H1 (cell line): ENCODE results near the gene TMEM147. TPM values are rescaled to one million over a fixed set of nuclear protein-coding genes. Genes with fewer than 3 reads are reported as not detected.

Experiments used
- CTCF ChIA-PET: fragments of 300-600 bp; sonication (Branson Sonifier 250); formaldehyde crosslinking; loops from one replicate; lab custom pipeline; 2021; ENCODE audit not compliant: partially characterized antibody; lab: Charles Lee
- POLR2A ChIA-PET: fragments of 300-600 bp; sonication (Branson Sonifier 250); formaldehyde crosslinking; loops from one replicate; lab custom pipeline; 2021; ENCODE audit warnings: inconsistent platforms; ENCODE audit not compliant: partially characterized antibody; lab: Charles Lee
- DNase-seq, 2 experiments: peaks; one replicate each; pipeline versions ENCODE4 v3.0.0 to v3.0.0-alpha.2; 2010 to 2022; ENCODE audit warnings: low spot score in 2 of 2, low read depth in 1 of 2, mixed read lengths in 1 of 2
- FAIRE-seq: peaks from 2 replicates; lab custom pipeline; 2011; peaks lifted over from hg19 to GRCh38; lab: Jason Lieb, UNC
- H2AFZ ChIP-seq: 2 replicates; pipeline ENCODE4 v1.8.1; 2012; ENCODE audit warnings: low read length, inconsistent platforms
- H2AK5ac ChIP-seq: 2 replicates; pipeline ENCODE4 v1.6.1; 2013; ENCODE audit warnings: low read depth, low read length
- H2BK120ac ChIP-seq: replicated peaks from 2 replicates; pipeline ENCODE3; 2013; ENCODE audit warnings: low read depth, low read length, inconsistent platforms
- H2BK12ac ChIP-seq: 2 replicates; pipeline ENCODE4 v1.6.1; 2013; ENCODE audit warnings: low read depth, low read length
- H2BK15ac ChIP-seq: 2 replicates; pipeline ENCODE4 v1.6.1; 2013; ENCODE audit warnings: low read length
- H2BK20ac ChIP-seq: 2 replicates; pipeline ENCODE4 v1.6.1; 2013; ENCODE audit warnings: low read length
- H2BK5ac ChIP-seq: 2 replicates; pipeline ENCODE4 v1.6.1; 2013; ENCODE audit warnings: low read depth, low read length
- H3K14ac ChIP-seq: 2 replicates; pipeline ENCODE4 v1.6.1; 2013; ENCODE audit warnings: inconsistent platforms; ENCODE audit not compliant: insufficient read length
- H3K18ac ChIP-seq: 2 replicates; pipeline ENCODE4 v1.6.1; 2013; ENCODE audit warnings: low read length; ENCODE audit errors: extremely low read depth
- H3K23ac ChIP-seq: 2 replicates; pipeline ENCODE4 v1.6.1; 2013; ENCODE audit warnings: inconsistent platforms; ENCODE audit not compliant: insufficient read length
- H3K23me2 ChIP-seq: 2 replicates; pipeline ENCODE4 v1.6.1; 2013; ENCODE audit warnings: low read depth, low read length
- H3K27ac ChIP-seq: 2 replicates; pipeline ENCODE4 v1.6.1; 2011; ENCODE audit warnings: low read depth, low read length, inconsistent platforms
- H3K27me3 ChIP-seq, 4 experiments: replicated peaks in 1 of 4; 1 replicate in 1 of 4; 2 replicates in 3 of 4; pipeline versions ENCODE4 v1.6.1 to v1.8.1; 2011 to 2013; ENCODE audit warnings: low read length in 3 of 4, mild to moderate bottlenecking in 3 of 4, inconsistent platforms in 2 of 4, mixed read lengths in 2 of 4, moderate library complexity in 1 of 4; ENCODE audit not compliant: control insufficient read depth in 3 of 4, insufficient read depth in 3 of 4; ENCODE audit errors: extremely low read depth in 1 of 4
- H3K36me3 ChIP-seq, 4 experiments: 2 replicates each; pipeline versions ENCODE4 v1.6.1 to v1.8.1; 2011 to 2013; ENCODE audit warnings: mild to moderate bottlenecking in 4 of 4, low read length in 3 of 4, moderate library complexity in 2 of 4, control low read depth in 1 of 4, inconsistent platforms in 1 of 4; ENCODE audit not compliant: insufficient read depth in 4 of 4, control insufficient read depth in 2 of 4
- H3K4ac ChIP-seq: replicated peaks from 2 replicates; pipeline ENCODE3; 2013; ENCODE audit warnings: low read length, low read depth, mixed read lengths, inconsistent platforms; ENCODE audit not compliant: insufficient read length
- H3K4me1 ChIP-seq, 4 experiments: replicated peaks in 1 of 4; 1 replicate in 1 of 4; 2 replicates in 3 of 4; pipeline versions ENCODE4 v1.6.1 to v1.8.1; 2011 to 2013; ENCODE audit warnings: low read length in 3 of 4, inconsistent platforms in 2 of 4, mixed read lengths in 1 of 4; ENCODE audit not compliant: insufficient read depth in 4 of 4, control insufficient read depth in 3 of 4
- H3K4me2 ChIP-seq, 2 experiments: 2 replicates each; pipeline versions ENCODE4 v1.6.1 to v1.8.1; 2011 to 2013; ENCODE audit warnings: low read depth in 2 of 2, low read length in 2 of 2, control low read depth in 1 of 2, inconsistent platforms in 1 of 2, mild to moderate bottlenecking in 1 of 2; ENCODE audit not compliant: insufficient read depth in 1 of 2
- H3K4me3 ChIP-seq, 4 experiments: fragments of 200-600, 300-600 bp in 1 of 4; sonication (generic), shearing (Covaris generic), sonication (Bioruptor Twin) in 1 of 4; 2 replicates each; pipeline versions ENCODE4 v1.5.1 to v1.8.1; 2011 to 2016; ENCODE audit warnings: low read length in 4 of 4, low read depth in 3 of 4, control low read depth in 2 of 4, inconsistent platforms in 2 of 4, mild to moderate bottlenecking in 2 of 4, mixed read lengths in 1 of 4, moderate library complexity in 1 of 4; ENCODE audit not compliant: insufficient read depth in 2 of 4; ENCODE audit errors: extremely low read depth in 1 of 4
- H3K56ac ChIP-seq: replicated peaks from 2 replicates; pipeline ENCODE3; 2013; ENCODE audit warnings: low read depth, mild to moderate bottlenecking, mixed read lengths, low read length, inconsistent platforms; ENCODE audit not compliant: insufficient read length
- H3K79me1 ChIP-seq: 2 replicates; pipeline ENCODE4 v1.6.1; 2013; ENCODE audit warnings: low read depth, low read length, control low read depth
- H3K79me2 ChIP-seq, 2 experiments: 2 replicates each; pipeline versions ENCODE4 v1.6.1 to v1.8.1; 2012 to 2013; ENCODE audit warnings: low read length in 2 of 2, mild to moderate bottlenecking in 2 of 2, inconsistent platforms in 1 of 2; ENCODE audit not compliant: insufficient read depth in 2 of 2, control insufficient read depth in 1 of 2
- H3K9ac ChIP-seq, 4 experiments: replicated peaks in 1 of 4; 1 replicate in 1 of 4; 2 replicates in 3 of 4; pipeline versions ENCODE4 v1.6.1 to v1.8.1; 2011 to 2013; ENCODE audit warnings: low read depth in 3 of 4, low read length in 3 of 4, control low read depth in 2 of 4, mild to moderate bottlenecking in 2 of 4, moderate library complexity in 2 of 4, inconsistent platforms in 1 of 4; ENCODE audit errors: extremely low read depth in 1 of 4
- H3K9me3 ChIP-seq, 2 experiments: 2 replicates each; pipeline versions ENCODE4 v1.6.1 to v1.8.1; 2012 to 2013; ENCODE audit warnings: mild to moderate bottlenecking in 2 of 2, moderate library complexity in 2 of 2, control low read depth in 1 of 2, inconsistent platforms in 1 of 2, low read depth in 1 of 2, low read length in 1 of 2, mixed read lengths in 1 of 2; ENCODE audit not compliant: insufficient read depth in 2 of 2
- H4K20me1 ChIP-seq, 2 experiments: replicated peaks in 1 of 2; 2 replicates each; pipeline versions ENCODE3 to v1.8.1; 2011 to 2013; ENCODE audit warnings: inconsistent platforms in 2 of 2, low read length in 2 of 2, mild to moderate bottlenecking in 1 of 2; ENCODE audit not compliant: insufficient read depth in 2 of 2, control insufficient read depth in 1 of 2
- H4K5ac ChIP-seq: 2 replicates; pipeline ENCODE4 v1.6.1; 2013; ENCODE audit warnings: low read length, low read depth, mixed read lengths, inconsistent platforms; ENCODE audit not compliant: insufficient read length
- H4K8ac ChIP-seq: 2 replicates; pipeline ENCODE4 v1.8.0; 2013; ENCODE audit warnings: mild to moderate bottlenecking, moderate library complexity, low read length, inconsistent platforms; ENCODE audit not compliant: insufficient read depth; ENCODE audit errors: extremely low read depth
- H4K91ac ChIP-seq: replicated peaks from 2 replicates; pipeline ENCODE3; 2013; ENCODE audit warnings: low read length, mixed read lengths, inconsistent platforms; ENCODE audit not compliant: insufficient read length
- BACH1 ChIP-seq: IDR thresholded peaks from 2 replicates; pipeline ENCODE4 v1.6.1; 2012; ENCODE audit warnings: low read length, improper control_type of control experiment
- CBX5 ChIP-seq: fragments of 300-800, 300-1000 bp; sonication (generic); IDR thresholded peaks from 2 replicates; pipeline ENCODE4 v1.7.1; 2016; ENCODE audit warnings: antibody characterized with exemption, low read length, low read depth
- CHD1 ChIP-seq: IDR thresholded peaks from 2 replicates; pipeline ENCODE4 v1.6.1; 2012; ENCODE audit warnings: low read depth, low read length, improper control_type of control experiment
- EGR1 ChIP-seq: IDR thresholded peaks from 2 replicates; pipeline ENCODE4 v1.6.1; 2011; ENCODE audit warnings: low read depth, low read length, borderline replicate concordance
- EP300 ChIP-seq, 2 experiments: IDR thresholded peaks; 1 replicate in 1 of 2; 2 replicates in 1 of 2; pipeline ENCODE4 v1.6.1; 2011 to 2012; ENCODE audit warnings: low read depth in 2 of 2, low read length in 2 of 2, mild to moderate bottlenecking in 2 of 2, borderline replicate concordance in 1 of 2, inconsistent platforms in 1 of 2, moderate library complexity in 1 of 2
- JUN ChIP-seq: IDR thresholded peaks from 2 replicates; pipeline ENCODE4 v1.6.1; 2011; ENCODE audit warnings: low read depth, mild to moderate bottlenecking, improper control_type of control experiment, low read length
- JUND ChIP-seq: IDR thresholded peaks from 2 replicates; pipeline ENCODE4 v1.6.1; 2011; ENCODE audit warnings: mild to moderate bottlenecking, improper control_type of control experiment, low read length
- POLR2AphosphoS5 ChIP-seq: IDR thresholded peaks from 2 replicates; pipeline ENCODE4 v1.6.1; 2011; ENCODE audit warnings: low read depth, low read length
- SIN3A ChIP-seq, 2 experiments: IDR thresholded peaks in 1 of 2; conservative IDR thresholded peaks in 1 of 2; 2 replicates each; pipeline ENCODE4 v1.6.1; 2011 to 2012; ENCODE audit warnings: low read length in 2 of 2, improper control_type of control experiment in 1 of 2, low read depth in 1 of 2, mild to moderate bottlenecking in 1 of 2
- TAF7 ChIP-seq: optimal IDR thresholded peaks from 2 replicates; pipeline ENCODE3; 2011; ENCODE audit warnings: low read depth, mild to moderate bottlenecking, inconsistent platforms, low read length, moderate library complexity, borderline replicate concordance
- TEAD4 ChIP-seq: IDR thresholded peaks from 2 replicates; pipeline ENCODE4 v1.6.1; 2012; ENCODE audit warnings: low read depth, low read length, inconsistent platforms, mixed read lengths
- YY1 ChIP-seq: IDR thresholded peaks from 2 replicates; pipeline ENCODE4 v1.6.1; 2011; ENCODE audit warnings: low read depth, mild to moderate bottlenecking, low read length
- WGBS, 2 experiments: shearing (Covaris generic) in 1 of 2; methylation state at CpG; one replicate each; pipeline versions ENCODE4 v1.1.6 to v1.1.7; 2013 to 2015; ENCODE audit warnings: low lambda C conversion rate in 2 of 2, mixed read lengths in 2 of 2, inconsistent platforms in 1 of 2, low coverage in 1 of 2, missing lambda C conversion rate in 1 of 2; ENCODE audit not compliant: insufficient replicate concordance in 2 of 2, insufficient coverage in 1 of 2, insufficient read length in 1 of 2; ENCODE audit errors: extremely low coverage in 1 of 2, missing lambda C conversion rate in 1 of 2; 5-methylcytosine and 5-hydroxymethylcytosine counted together
- polyA plus RNA-seq, 7 experiments: library from polyadenylated mRNA; depleted of rRNA in 3 of 7; stranded (reverse) in 5 of 7; unstranded in 2 of 7; fragments of >200 nt in 5 of 7; fragments of 200-250 nt in 2 of 7; gene quantifications; 1 replicate in 5 of 7; 2 replicates in 1 of 7; 4 replicates in 1 of 7; pipeline versions ENCODE4 v1.2.1 to v1.2.3, GENCODE V29; 2011 to 2013; ENCODE audit warnings: missing spikeins in 2 of 7, mixed read lengths in 2 of 7
- total RNA-seq: library from RNA; stranded (reverse); fragmentation: NEBNext Ultra II Directional; extraction: Animal tissue kit (Norgen Biotek cat#: 25700); gene quantifications from 2 replicates; pipeline ENCODE4 v1.2.1, GENCODE V29; 2021
- TF ChIP-seq, protein P1 (sequence below): IDR thresholded peaks from 2 replicates; pipeline ENCODE4 v1.6.1; 2012; ENCODE audit warnings: inconsistent platforms

The TMEM147 gene
- total and polyA plus RNA-seq, 2 of the 8 experiments (the other 6 are each of a cell fraction or from before 2014, with no cell fraction given): 159 to 418 TPM

DNA sequence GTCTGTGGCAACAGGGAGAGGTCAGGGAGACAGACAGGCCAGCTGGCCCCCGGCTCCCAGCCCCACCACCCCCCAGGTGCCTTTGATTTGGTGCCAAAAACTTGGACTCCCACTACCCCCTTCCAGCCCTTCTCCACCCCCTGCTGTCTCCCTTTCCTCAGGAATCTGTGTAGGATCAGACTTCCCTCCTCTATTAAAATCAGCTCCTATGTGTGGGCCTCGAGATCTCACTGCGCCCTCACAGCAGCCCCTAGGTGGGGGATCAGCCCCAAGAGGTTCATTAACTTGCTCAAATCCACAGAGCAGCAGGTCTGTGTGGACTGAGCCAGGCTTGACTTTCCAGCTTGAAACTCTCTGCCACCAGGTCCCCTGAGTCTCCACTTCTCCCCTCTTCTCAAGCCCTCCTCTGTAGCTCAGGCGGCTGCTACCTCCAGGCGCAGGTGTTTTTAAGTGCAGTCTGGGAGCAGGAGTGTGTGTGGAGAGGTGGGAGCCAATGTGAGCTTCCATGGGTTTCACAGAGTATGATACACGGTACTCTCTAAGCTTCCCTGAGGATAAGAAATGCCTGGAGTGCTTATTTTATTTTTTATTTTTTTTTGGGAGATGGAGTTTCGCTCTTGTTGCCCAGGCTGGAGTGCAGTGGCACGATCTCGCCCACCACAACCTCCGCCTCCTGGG lies 10.5 kb upstream of the TMEM147 start:
- Histone ChIP-seq H3K9ac (no peak overlapping the region), H2BK20ac (no peak overlapping the region), H3K4me1 (peaks cover 0 to 18% (median 9%) of the 10 kb centered on the region in 4 experiments; a peak in 5 of 7 replicates), H2AFZ (no peak overlapping the region), H3K27ac (no peak overlapping the region), H4K20me1 (peaks cover under 1 to 5% of the 10 kb centered on the region in 2 experiments), H2BK120ac (no peak overlapping the region), H3K14ac (no peak overlapping the region), H3K4ac (no peak overlapping the region), H3K9me3 (no peaks in the 10 kb centered on the region), H3K4me3 (no peak overlapping the region), H3K79me2 (no peaks in the 10 kb centered on the region), H4K91ac (no peak overlapping the region), H3K36me3 (no peaks in the 10 kb centered on the region), H3K23ac (no peak overlapping the region), H2BK5ac (no peak overlapping the region), H4K8ac (no peak overlapping the region), H3K4me2 (0 out of 4 replicates have a peak overlapping the region, but pooled peaks of 1 of the 2 experiments have one; percentile 62), H3K23me2 (peaks cover 4% of the 10 kb centered on the region; the same call in 1 of the 2 replicates), H3K79me1 (no peaks in the 10 kb centered on the region; the same call in 1 of the 2 replicates), H3K18ac (no peak overlapping the region), H3K56ac (no peak overlapping the region), H2BK15ac (no peak overlapping the region), H4K5ac (no peak overlapping the region), H2BK12ac (no peak overlapping the region), H2AK5ac (no peak overlapping the region), H3K27me3 (peaks cover 0 to 17% (median 13%) of the 10 kb centered on the region in 4 experiments; a peak in 6 of 7 replicates)
- ChIA-PET POLR2A (interaction anchor here (0.8 to 4.2 kb wide), 7 partner anchors 9 to 26 kb away, joined by 3 to 19 read pairs (median 5); no protein-coding TSS in a partner anchor), CTCF (interaction anchor here (0.6 to 2.1 kb wide), 11 partner anchors 14 to 766 kb away, joined by 3 to 9 read pairs (median 4); partner anchors contain the start of gene DMKN)
- WGBS, 2 experiments: 83% methylated on average over 10 of the region's 10 CpGs; no CpG with 5 or more reads in 1 of the 2 experiments
- DNase-seq: no peak
- no peak for FAIRE-seq
- TF ChIP-seq, protein P1, sequence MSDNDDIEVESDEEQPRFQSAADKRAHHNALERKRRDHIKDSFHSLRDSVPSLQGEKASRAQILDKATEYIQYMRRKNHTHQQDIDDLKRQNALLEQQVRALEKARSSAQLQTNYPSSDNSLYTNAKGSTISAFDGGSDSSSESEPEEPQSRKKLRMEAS: no peak
- TF ChIP-seq YY1 (no peak), JUN (no peak), TAF7 (no peak), SIN3A (conservative IDR thresholded peaks at IDR 0.05 in 1 of 2, IDR thresholded peaks at IDR 0.05 in 1 of 2; ENCODE audit: low read depth in 1 of 2, low read length in 2 of 2) (no peak), CHD1 (no peak), CBX5 (no peak), TEAD4 (no peak), JUND (no peak), POLR2AphosphoS5 (no peak), BACH1 (no peak), EP300 (IDR thresholded peaks at IDR 0.05; ENCODE audit: borderline replicate concordance in 1 of 2, low read depth in 2 of 2, low read length in 2 of 2) (no peak), EGR1 (no peak)
